Muscle of leg (tissue), 11 donors: ENCODE measurements around the gene HECTD2. TPM values are rescaled to one million over a fixed set of nuclear protein-coding genes. Genes with fewer than 3 reads are reported as not detected.
"Not testable (repeated sequence)": the region's sequence is repeated elsewhere in the genome, so short reads cannot be mapped to it uniquely, and the experiment has no call there.

Experiments used
- DNase-seq: peaks from one replicate; pipeline ENCODE4 v3.0.0; 2013
- H3K27ac ChIP-seq: one replicate; pipeline ENCODE4 v1.5.1; 2013; ENCODE audit warnings: mild to moderate bottlenecking, low read length, control low read depth
- H3K27me3 ChIP-seq: one replicate; pipeline ENCODE4 v1.6.1; 2013; ENCODE audit warnings: low read length; ENCODE audit not compliant: control insufficient read depth, insufficient read depth
- H3K36me3 ChIP-seq: one replicate; pipeline ENCODE4 v1.6.1; 2013; ENCODE audit warnings: low read length; ENCODE audit not compliant: control insufficient read depth, insufficient read depth
- H3K4me1 ChIP-seq: one replicate; pipeline ENCODE4 v1.6.1; 2013; ENCODE audit warnings: low read length; ENCODE audit not compliant: control insufficient read depth, insufficient read depth
- H3K4me3 ChIP-seq: one replicate; pipeline ENCODE4 v1.5.1; 2013; ENCODE audit warnings: low read length, control low read depth
- H3K9me3 ChIP-seq: replicated peaks from 2 replicates; pipeline ENCODE4 v1.6.1; 2013; ENCODE audit warnings: low read depth, low read length; ENCODE audit not compliant: control insufficient read depth
- WGBS: methylation state at CpG from one replicate; pipeline ENCODE4 v1.1.5; 2013; ENCODE audit warnings: missing lambda C conversion rate; ENCODE audit not compliant: insufficient coverage; 5-methylcytosine and 5-hydroxymethylcytosine counted together
- polyA plus RNA-seq, 8 donors: library from polyadenylated mRNA; unstranded; fragments of 120-200 nt; gene quantifications; one replicate each; pipeline versions ENCODE4 v1.2.1 to v1.2.3, GENCODE V29; 2013; ENCODE audit warnings: inconsistent platforms in 1 of 8, low replicate concordance in 1 of 8; ENCODE audit not compliant: insufficient read length in 8 of 8, insufficient read depth in 1 of 8
- total RNA-seq: library from RNA; stranded (reverse); fragments of 120-200 nt; gene quantifications from one replicate; pipeline ENCODE4 v1.2.4, GENCODE V29; 2013

HECTD2 gene
- total and polyA plus RNA-seq, 9 donors, result 11.7 to 17.9 (median 13.5) TPM

GRCh38 chr10:91528080-91528479 is 117.9 kb downstream of the HECTD2 start:
- Histone ChIP-seq H3K27me3 (no peaks in the 10 kb centered on the region), H3K36me3 (no peaks in the 10 kb centered on the region), H3K4me3 (no peak overlapping the region), H3K27ac (no peak overlapping the region), H3K4me1 (peaks cover 3% of the 10 kb centered on the region), H3K9me3 (no peaks in the 10 kb centered on the region)
- DNase-seq, result peak; percentile 28
- WGBS, result 81% methylated on average over 3 of the region's 4 CpGs

DNA sequence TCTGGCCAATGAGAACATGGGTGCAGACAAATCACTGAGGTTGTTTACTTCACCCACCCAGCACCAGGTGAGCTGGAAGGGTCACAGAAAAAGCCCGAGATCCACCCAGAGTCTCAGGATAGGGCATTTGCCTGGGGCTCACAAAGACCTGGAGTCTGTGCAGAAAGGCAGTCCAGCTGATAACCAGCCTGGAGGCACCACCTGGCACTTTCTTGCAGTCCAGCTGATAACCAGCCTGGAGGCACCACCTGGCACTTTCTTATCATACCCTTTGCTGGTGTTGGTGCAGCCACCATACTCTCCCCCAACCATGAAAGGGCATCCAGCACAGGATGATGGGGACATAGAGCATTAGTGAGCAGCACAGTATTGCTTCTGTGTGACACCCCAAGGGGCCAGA is 118.6 kb downstream of the HECTD2 start:
- Histone ChIP-seq H3K9me3 (no peaks in the 10 kb centered on the region), H3K4me3 (no peak overlapping the region), H3K27ac (no peak overlapping the region), H3K36me3 (no peaks in the 10 kb centered on the region), H3K27me3 (no peaks in the 10 kb centered on the region), H3K4me1 (peaks cover 3% of the 10 kb centered on the region)
- WGBS, result 100% methylated on average over 1 of the region's 1 CpG
- DNase-seq, result no peak

DNA sequence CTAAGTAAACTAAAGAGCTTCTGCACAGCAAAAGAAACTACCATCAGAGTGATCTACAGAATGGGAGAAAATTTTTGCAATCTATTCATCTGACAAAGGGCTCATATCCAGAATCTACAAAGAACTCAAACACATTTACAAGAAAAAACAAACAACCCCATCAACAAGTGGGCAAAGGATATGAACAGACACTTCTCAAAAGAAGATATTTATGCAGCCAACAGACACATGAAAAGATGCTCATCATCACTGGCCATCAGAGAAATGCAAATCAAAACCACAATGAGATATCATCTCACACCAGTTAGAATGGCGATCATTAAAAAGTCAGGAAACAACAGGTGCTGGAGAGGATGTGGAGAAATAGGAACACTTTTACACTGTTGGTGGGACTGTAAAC is 124.6 kb downstream of the HECTD2 start:
- H3K4me3 ChIP-seq, H3K36me3 ChIP-seq, H3K27me3 ChIP-seq, DNase-seq, H3K4me1 ChIP-seq, H3K9me3 ChIP-seq, H3K27ac ChIP-seq: not testable (repeated sequence)
- WGBS, result no CpG with 5 or more reads among the region's 1 CpG

DNA sequence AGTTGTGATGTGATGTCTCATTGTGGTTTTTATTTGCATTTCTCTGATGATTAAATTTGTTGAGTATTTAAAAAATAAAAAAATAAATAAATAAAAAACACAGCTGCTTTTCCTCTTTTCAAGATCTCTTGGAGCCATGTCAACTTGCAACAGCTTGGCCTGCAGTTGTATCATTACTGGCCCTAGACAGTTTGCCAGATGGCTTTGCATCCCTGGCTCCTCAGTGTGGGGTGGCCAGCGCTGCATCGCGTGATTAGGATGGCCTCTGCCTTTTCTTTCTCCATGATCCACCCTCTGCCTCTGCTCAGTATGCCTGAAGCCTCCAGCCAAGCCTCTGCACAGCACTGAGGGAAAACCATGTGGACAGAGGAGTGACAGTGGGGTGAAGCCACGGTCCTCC is 126.0 kb downstream of the HECTD2 start:
- peak; percentile 93 for DNase-seq
- Histone ChIP-seq H3K9me3 (peaks cover 6% of the 10 kb centered on the region), H3K27me3 (no peaks in the 10 kb centered on the region), H3K4me3 (no peak overlapping the region), H3K27ac (no peak overlapping the region), H3K36me3 (no peaks in the 10 kb centered on the region), H3K4me1 (no peaks in the 10 kb centered on the region)
- 0% methylated on average over 1 of the region's 4 CpGs for WGBS

- no peak overlapping the region for H3K27ac ChIP-seq
- H3K4me3 ChIP-seq, result no peak overlapping the region
- H3K27me3 ChIP-seq, result no peaks in the 10 kb centered on the region
- 40% methylated on average over 1 of the region's 2 CpGs for WGBS
- no peaks in the 10 kb centered on the region for H3K36me3 ChIP-seq
- H3K9me3 ChIP-seq, result peaks cover 6% of the 10 kb centered on the region
- DNase-seq, result peak; percentile 72
- no peaks in the 10 kb centered on the region for H3K4me1 ChIP-seq
Measured at GRCh38 chr10:91536733-91537132, 126.6 kb downstream of the HECTD2 start.

DNA sequence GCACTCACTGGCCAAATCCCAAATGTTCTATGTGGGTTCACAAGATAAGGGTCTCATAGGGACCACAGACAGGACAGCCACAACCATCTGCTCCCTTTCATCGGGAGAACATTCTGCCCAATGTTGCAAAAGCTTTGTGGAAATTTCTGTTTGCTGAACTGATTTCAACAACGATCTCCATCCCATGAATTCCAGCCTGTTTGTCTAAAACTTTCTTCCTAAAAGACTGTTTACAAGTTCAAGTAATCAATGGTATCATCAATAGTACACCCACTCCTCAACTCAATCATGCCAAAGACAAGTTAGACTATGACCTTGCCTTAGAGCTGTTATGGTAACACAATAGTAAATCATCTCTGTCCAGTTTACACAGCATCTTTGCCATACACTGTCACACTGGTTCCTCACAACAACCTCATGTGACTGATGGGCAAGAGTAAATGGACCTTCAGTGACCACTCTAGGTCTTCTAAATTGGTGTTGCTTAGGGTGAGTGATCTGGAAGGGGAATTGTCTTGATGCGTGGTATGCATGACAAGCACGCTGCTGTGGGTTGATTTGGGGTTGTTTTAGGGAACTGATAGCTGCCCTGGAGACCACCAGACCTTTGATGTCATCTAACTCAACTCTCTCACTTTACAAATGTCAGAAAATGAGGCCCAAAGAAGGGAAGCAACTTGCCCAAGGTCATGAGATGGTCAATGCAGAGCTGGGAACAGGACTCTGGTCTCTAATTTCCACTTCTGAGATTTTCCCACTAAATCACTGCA is 127.7 kb downstream of the HECTD2 start:
- H3K4me3 ChIP-seq, result no peak overlapping the region
- H3K9me3 ChIP-seq, result peaks cover 6% of the 10 kb centered on the region
- no peaks in the 10 kb centered on the region for H3K36me3 ChIP-seq

GRCh38 chr10:91539930-91540329 is 129.8 kb downstream of the HECTD2 start:
- Histone ChIP-seq H3K9me3 (peaks cover 6% of the 10 kb centered on the region), H3K4me1 (peaks cover 7% of the 10 kb centered on the region), H3K36me3 (no peaks in the 10 kb centered on the region), H3K4me3 (no peak overlapping the region), H3K27ac (no peak overlapping the region), H3K27me3 (no peaks in the 10 kb centered on the region)
- DNase-seq, result no peak
- no CpG with 5 or more reads among the region's 5 CpGs for WGBS

More for the DNA sequence above, 127.7 kb downstream of the HECTD2 start:
- no peak for DNase-seq
- 100% methylated on average over 2 of the region's 4 CpGs for WGBS
- no peaks in the 10 kb centered on the region for H3K27me3 ChIP-seq
- H3K27ac ChIP-seq, result no peak overlapping the region
- peaks cover 7% of the 10 kb centered on the region for H3K4me1 ChIP-seq

DNA sequence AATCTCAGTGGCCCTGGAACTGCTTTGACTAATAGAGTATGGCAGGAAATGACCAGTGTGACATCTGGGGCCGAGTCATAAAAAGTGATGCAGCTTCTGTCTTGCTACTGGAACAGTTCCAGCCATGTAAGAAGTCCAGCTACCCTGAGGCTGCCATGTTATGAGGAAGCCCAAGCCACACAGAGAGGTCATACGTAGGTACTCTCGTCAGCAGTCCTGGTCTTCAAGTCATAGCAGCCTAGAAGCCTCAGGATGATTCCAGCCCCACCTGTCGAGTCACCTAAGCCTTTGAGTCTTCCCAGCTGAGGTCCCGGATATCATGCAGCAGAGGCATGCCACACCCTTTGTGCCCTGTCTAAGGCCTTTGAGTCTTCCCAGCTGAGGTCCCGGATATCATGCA is 130.6 kb downstream of the HECTD2 start:
- no peaks in the 10 kb centered on the region for H3K36me3 ChIP-seq
- no peak overlapping the region for H3K27ac ChIP-seq
- no peaks in the 10 kb centered on the region for H3K27me3 ChIP-seq
- peaks cover 7% of the 10 kb centered on the region for H3K4me1 ChIP-seq
- H3K4me3 ChIP-seq, result no peak overlapping the region
- DNase-seq, result peak; percentile 36
- WGBS, result 92% methylated on average over 5 of the region's 6 CpGs
- H3K9me3 ChIP-seq, result peaks cover 6% of the 10 kb centered on the region

DNA sequence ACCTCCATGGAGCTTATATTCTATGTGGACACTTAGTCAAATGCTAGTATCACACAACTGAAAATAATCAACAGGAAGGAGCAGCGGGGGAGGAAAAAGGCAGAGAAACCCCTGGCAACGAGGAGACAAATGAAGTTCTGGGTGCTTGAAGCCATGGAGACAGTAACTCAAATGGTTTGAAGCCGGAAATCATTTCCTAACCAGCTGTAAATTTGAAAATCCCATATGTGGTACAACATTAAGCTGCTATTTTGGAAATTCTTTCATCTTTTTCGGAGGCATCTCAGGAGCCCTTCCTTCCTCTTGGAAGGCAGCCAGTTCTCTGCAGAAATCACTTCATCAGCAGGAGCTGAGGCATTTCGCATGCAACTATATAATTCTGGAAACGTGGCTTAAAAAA is 131.3 kb downstream of the HECTD2 start:
- H3K4me1 ChIP-seq, result peaks cover 7% of the 10 kb centered on the region
- no peaks in the 10 kb centered on the region for H3K27me3 ChIP-seq
- no peak overlapping the region for H3K27ac ChIP-seq
- peak; percentile 93 for DNase-seq
- no peaks in the 10 kb centered on the region for H3K36me3 ChIP-seq
- no peak overlapping the region for H3K4me3 ChIP-seq
- H3K9me3 ChIP-seq, result peaks cover 6% of the 10 kb centered on the region
- 0% methylated on average over 1 of the region's 6 CpGs for WGBS

DNA sequence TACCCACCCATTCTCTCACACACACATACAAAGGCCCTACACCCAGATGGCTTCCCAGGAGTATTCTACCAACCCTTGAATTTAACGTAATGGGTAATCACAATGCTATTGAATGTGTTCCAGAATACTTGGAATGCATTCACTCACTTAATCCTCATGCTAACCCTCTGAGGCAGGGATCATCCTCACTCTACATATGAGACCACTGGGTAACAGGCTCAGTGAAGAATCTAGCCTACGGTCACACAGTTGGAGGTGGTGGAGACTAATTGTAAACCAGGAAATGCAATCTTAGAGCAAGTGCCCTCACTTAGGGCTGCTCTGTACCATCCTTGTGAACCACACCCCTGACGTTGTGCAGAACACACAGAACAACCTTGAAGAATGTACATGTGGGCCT is 135.2 kb downstream of the HECTD2 start:
- no peak for DNase-seq
- Histone ChIP-seq H3K4me3 (no peak overlapping the region), H3K36me3 (no peaks in the 10 kb centered on the region), H3K27ac (no peak overlapping the region), H3K4me1 (peaks cover 7% of the 10 kb centered on the region), H3K9me3 (peaks cover 6% of the 10 kb centered on the region), H3K27me3 (no peaks in the 10 kb centered on the region)
- WGBS, result 100% methylated on average over 1 of the region's 3 CpGs

GRCh38 chr10:91545838-91546237 is 135.7 kb downstream of the HECTD2 start:
- DNase-seq, result no peak
- peaks cover 2% of the 10 kb centered on the region for H3K9me3 ChIP-seq
- H3K27ac ChIP-seq, result no peak overlapping the region
- no CpG with 5 or more reads among the region's 3 CpGs for WGBS
- no peak overlapping the region for H3K4me3 ChIP-seq
- no peaks in the 10 kb centered on the region for H3K27me3 ChIP-seq
- H3K4me1 ChIP-seq, result peaks cover 7% of the 10 kb centered on the region
- H3K36me3 ChIP-seq, result no peaks in the 10 kb centered on the region
